Peyer's patch (tissue), 4 donors: ENCODE data around the gene DEF6.

ENCODE experiments used
- CTCF ChIP-seq, 6 experiments: fragments of 450-650 bp in 4 of 6; fragments of 200-600 bp in 2 of 6; sonication (generic) in 1 of 6; IDR thresholded peaks; one replicate each; pipeline ENCODE4 v1.5.1; 2017 to 2019; ENCODE audit warnings: antibody characterized with exemption in 6 of 6, mild to moderate bottlenecking in 3 of 6, moderate library complexity in 1 of 6
- POLR2A ChIP-seq, 2 donors: fragments of 450-650 bp; IDR thresholded peaks; one replicate each; pipeline ENCODE4 v1.5.1; 2017; ENCODE audit warnings: antibody characterized with exemption in 2 of 2, mild to moderate bottlenecking in 2 of 2, moderate library complexity in 2 of 2

DNA sequence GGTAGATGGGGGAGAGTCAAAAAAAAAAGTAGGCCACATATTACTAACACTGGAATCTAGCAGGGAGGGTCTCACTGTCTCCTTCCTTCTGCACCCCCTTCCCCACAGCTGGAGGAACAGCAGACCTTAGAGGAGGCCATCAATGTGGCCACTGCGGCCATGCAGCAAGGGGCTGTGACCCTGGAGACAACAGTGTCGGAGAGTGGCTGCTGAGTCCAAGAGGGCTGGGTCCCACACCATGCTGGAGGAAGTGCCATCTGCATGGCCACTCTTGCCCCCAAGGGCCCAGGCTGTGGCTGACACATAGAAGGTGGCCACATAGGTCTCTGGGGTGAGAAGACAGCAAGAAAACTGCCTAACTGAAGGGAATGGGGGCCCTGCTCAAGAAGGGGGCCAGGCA lies 2.6 kb upstream of the DEF6 start:
- TF ChIP-seq CTCF (IDR thresholded peaks at IDR 0.05) (no peak), POLR2A (IDR thresholded peaks at IDR 0.05) (no peak)
